ENCODE data around the gene KBTBD2. TPM values are rescaled to one million over a fixed set of nuclear protein-coding genes. Genes with fewer than 3 reads are reported as not detected.
"Not testable (repeated sequence)": the region's sequence is repeated elsewhere in the genome, so short reads cannot be mapped to it uniquely, and the experiment has no call there.

Gene KBTBD2
- total and polyA plus RNA-seq, 12 donors = 13.3 to 34.1 (median 24.0) TPM

GRCh38 chr7:32881074-32881982 lies 10.2 kb downstream of the KBTBD2 start:
- TF ChIP-seq, protein P1, sequence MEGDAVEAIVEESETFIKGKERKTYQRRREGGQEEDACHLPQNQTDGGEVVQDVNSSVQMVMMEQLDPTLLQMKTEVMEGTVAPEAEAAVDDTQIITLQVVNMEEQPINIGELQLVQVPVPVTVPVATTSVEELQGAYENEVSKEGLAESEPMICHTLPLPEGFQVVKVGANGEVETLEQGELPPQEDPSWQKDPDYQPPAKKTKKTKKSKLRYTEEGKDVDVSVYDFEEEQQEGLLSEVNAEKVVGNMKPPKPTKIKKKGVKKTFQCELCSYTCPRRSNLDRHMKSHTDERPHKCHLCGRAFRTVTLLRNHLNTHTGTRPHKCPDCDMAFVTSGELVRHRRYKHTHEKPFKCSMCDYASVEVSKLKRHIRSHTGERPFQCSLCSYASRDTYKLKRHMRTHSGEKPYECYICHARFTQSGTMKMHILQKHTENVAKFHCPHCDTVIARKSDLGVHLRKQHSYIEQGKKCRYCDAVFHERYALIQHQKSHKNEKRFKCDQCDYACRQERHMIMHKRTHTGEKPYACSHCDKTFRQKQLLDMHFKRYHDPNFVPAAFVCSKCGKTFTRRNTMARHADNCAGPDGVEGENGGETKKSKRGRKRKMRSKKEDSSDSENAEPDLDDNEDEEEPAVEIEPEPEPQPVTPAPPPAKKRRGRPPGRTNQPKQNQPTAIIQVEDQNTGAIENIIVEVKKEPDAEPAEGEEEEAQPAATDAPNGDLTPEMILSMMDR (IDR thresholded peaks at IDR 0.05) = no peak
- Histone ChIP-seq H3K4me3 (no peak overlapping the region), H3K27ac (peak overlapping the region in 5 of 10 donors; percentile 7 to 22 (median 13)), H3K36me3 (peaks cover 0 to 24% (median 0%) of the 10 kb centered on the region in 9 donors), H3K4me1 (peaks cover 0 to 100% (median 88%) of the 10 kb centered on the region in 9 donors), H3K9me3 (no peaks in the 10 kb centered on the region), H3K27me3 (no peaks in the 10 kb centered on the region)
- ATAC-seq = peak in 2 of 8 donors; percentile 16 to 17
- no peak for DNase-seq
- intact Hi-C loops (cut with DNase I) = no loop called here
- 48 to 49% methylated on average over 2 of the region's 2 CpGs for WGBS, 2 donors

GRCh38 chr7:32879460-32879859 lies 12.1 kb downstream of the KBTBD2 start:
- TF ChIP-seq, protein P1 (IDR thresholded peaks at IDR 0.05) = no peak
- peak overlapping the region in 1 of 10 donors; percentile 4 for H3K4me3 ChIP-seq
- no peaks in the 10 kb centered on the region for H3K9me3 ChIP-seq
- H3K27me3 ChIP-seq = no peaks in the 10 kb centered on the region
- intact Hi-C loops (cut with DNase I) = no loop called here
- peak in 3 of 8 donors; percentile 24 to 58 (median 27) for ATAC-seq
- 9 to 19% methylated on average over 2 of the region's 2 CpGs for WGBS, 2 donors
- H3K27ac ChIP-seq = peak overlapping the region in 9 of 10 donors; percentile 15 to 69 (median 44)
- H3K4me1 ChIP-seq = peaks cover 0 to 98% (median 78%) of the 10 kb centered on the region in 9 donors
- no peak for DNase-seq
- peaks cover 0 to 41% (median 7%) of the 10 kb centered on the region in 9 donors for H3K36me3 ChIP-seq

- H3K4me3 ChIP-seq; intact Hi-C loops (cut with DNase I); DNase-seq; H3K27me3 ChIP-seq; ATAC-seq; H3K9me3 ChIP-seq: not testable (repeated sequence)
- Histone ChIP-seq H3K4me1 (peaks cover 0 to 89% (median 65%) of the 10 kb centered on the region in 9 donors), H3K36me3 (peaks cover 0 to 55% (median 18%) of the 10 kb centered on the region in 9 donors), H3K27ac (peak overlapping the region in 2 of 10 donors; percentile 55 to 63)
- 81 to 89% methylated on average over 8 of the region's 8 CpGs for WGBS, 2 donors
These were observed 13.5 kb downstream of the KBTBD2 start for GRCh38 chr7:32878023-32878422.

DNA sequence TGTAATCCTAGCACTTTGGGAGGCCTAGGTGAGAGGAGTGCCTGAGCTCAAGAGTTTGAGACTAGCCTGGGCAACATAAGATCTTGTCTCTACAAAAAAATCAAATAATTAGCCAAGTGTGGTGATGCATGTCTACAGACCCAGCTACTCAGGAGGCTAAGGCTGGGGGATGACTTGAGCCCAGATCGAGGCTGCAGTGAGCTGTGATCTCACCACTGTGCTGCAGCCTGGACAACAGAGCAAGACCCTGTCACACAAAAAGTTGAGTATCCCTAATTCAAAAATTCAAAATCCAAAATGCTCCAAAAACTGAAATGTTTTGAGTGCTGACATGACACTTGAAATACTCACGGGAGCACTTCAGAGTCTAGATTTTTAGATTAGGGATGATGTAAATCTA lies 19.1 kb downstream of the KBTBD2 start:
- Histone ChIP-seq H3K4me1 (peaks cover 0 to 83% (median 44%) of the 10 kb centered on the region in 9 donors), H3K4me3 (no peak overlapping the region), H3K36me3 (peaks cover 0 to 97% (median 34%) of the 10 kb centered on the region in 9 donors), H3K27me3 (no peaks in the 10 kb centered on the region), H3K27ac (peak overlapping the region in 8 of 10 donors; percentile 8 to 67 (median 39)), H3K9me3 (no peaks in the 10 kb centered on the region)
- TF ChIP-seq, protein P1 (IDR thresholded peaks at IDR 0.05) = no peak
- intact Hi-C loops (cut with DNase I) = no loop called here
- WGBS, 2 donors = 76 to 84% methylated on average over 2 of the region's 2 CpGs
- peak in 2 of 8 donors; percentile 9 to 12 for ATAC-seq
- DNase-seq = no peak
